ENCODE data around the gene C1orf105. TPM values are rescaled to one million over a fixed set of nuclear protein-coding genes. Genes with fewer than 3 reads are reported as not detected.

Gene C1orf105
- total RNA-seq, 2 donors from 2014 or later: not detected

- no peak for DNase-seq
- Histone ChIP-seq H3K9me3 (no peaks in the 10 kb centered on the region), H3K4me3 (no peak overlapping the region), H3K4me1 (no peaks in the 10 kb centered on the region), H3K27me3 (no peaks in the 10 kb centered on the region), H3K27ac (no peak overlapping the region), H3K36me3 (replicated peaks in 1 of 2; ENCODE audit: insufficient read depth in 1 of 2, low read depth in 2 of 2) (no peaks in the 10 kb centered on the region)
- no peak for ATAC-seq
- intact Hi-C loops (cut with DNase I): no loop called here
- TF ChIP-seq POLR2A (IDR thresholded peaks at IDR 0.05): no peak
- TF ChIP-seq, protein P1, sequence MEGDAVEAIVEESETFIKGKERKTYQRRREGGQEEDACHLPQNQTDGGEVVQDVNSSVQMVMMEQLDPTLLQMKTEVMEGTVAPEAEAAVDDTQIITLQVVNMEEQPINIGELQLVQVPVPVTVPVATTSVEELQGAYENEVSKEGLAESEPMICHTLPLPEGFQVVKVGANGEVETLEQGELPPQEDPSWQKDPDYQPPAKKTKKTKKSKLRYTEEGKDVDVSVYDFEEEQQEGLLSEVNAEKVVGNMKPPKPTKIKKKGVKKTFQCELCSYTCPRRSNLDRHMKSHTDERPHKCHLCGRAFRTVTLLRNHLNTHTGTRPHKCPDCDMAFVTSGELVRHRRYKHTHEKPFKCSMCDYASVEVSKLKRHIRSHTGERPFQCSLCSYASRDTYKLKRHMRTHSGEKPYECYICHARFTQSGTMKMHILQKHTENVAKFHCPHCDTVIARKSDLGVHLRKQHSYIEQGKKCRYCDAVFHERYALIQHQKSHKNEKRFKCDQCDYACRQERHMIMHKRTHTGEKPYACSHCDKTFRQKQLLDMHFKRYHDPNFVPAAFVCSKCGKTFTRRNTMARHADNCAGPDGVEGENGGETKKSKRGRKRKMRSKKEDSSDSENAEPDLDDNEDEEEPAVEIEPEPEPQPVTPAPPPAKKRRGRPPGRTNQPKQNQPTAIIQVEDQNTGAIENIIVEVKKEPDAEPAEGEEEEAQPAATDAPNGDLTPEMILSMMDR (IDR thresholded peaks at IDR 0.05): no peak
These were observed 63.0 kb downstream of the C1orf105 start for GRCh38 chr1:172483448-172483847.

DNA sequence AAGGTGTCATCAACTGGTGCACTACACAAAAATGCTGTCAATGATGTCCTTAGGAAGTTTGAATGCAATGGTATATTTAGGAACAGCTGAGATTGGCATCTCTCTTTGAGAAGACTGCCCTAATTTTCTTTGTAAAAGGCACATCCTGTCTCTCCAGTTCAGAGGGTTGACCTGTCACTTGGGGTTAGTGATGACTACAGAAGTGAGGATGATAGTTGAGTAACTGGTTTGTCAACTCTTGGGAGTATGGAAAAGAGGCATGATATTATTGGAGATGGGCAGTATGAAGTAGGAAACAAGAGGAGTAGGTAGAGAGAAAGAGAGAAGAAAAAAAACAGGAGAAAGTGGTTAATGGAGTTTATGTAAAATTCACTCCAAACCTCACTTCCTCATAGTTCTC is 63.8 kb downstream of the C1orf105 start:
- intact Hi-C loops (cut with DNase I): no loop called here
- Histone ChIP-seq H3K36me3 (replicated peaks in 1 of 2; ENCODE audit: insufficient read depth in 1 of 2, low read depth in 2 of 2) (no peaks in the 10 kb centered on the region), H3K4me3 (no peak overlapping the region), H3K9me3 (no peaks in the 10 kb centered on the region), H3K27ac (no peak overlapping the region), H3K4me1 (no peaks in the 10 kb centered on the region), H3K27me3 (no peaks in the 10 kb centered on the region)
- ATAC-seq (no peak), DNase-seq (no peak)
- TF ChIP-seq, protein P1 (IDR thresholded peaks at IDR 0.05): no peak
- TF ChIP-seq POLR2A (IDR thresholded peaks at IDR 0.05): no peak

DNA sequence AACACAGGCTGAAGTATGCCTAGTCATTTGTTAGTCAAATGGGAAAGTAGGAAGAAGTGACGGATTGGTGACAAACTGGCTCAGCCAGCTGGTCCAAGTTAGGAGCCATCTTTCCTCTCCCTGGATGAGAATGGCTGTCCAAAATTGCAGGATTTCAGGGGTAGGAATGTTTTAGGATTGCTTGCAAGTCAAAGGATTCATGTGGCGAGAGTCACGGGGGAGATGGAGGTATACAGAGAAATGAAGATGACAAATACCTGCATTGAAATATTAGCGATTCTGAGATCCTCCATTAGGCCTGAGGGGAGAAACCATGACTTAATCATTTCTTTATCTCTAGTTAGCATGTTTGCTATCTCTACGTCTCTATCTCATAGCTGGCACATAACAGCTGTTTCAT is 65.1 kb downstream of the C1orf105 start:
- DNase-seq (no peak), ATAC-seq (no peak)
- TF ChIP-seq, protein P1 (IDR thresholded peaks at IDR 0.05): no peak
- no peak for TF ChIP-seq POLR2A (IDR thresholded peaks at IDR 0.05)
- Histone ChIP-seq H3K27me3 (no peaks in the 10 kb centered on the region), H3K27ac (no peak overlapping the region), H3K36me3 (replicated peaks in 1 of 2; ENCODE audit: insufficient read depth in 1 of 2, low read depth in 2 of 2) (no peaks in the 10 kb centered on the region), H3K4me3 (no peak overlapping the region), H3K9me3 (no peaks in the 10 kb centered on the region), H3K4me1 (no peaks in the 10 kb centered on the region)
- WGBS, 2 donors: 60 to 71% methylated on average over 5 of the region's 5 CpGs
- intact Hi-C loops (cut with DNase I): no loop called here

DNA sequence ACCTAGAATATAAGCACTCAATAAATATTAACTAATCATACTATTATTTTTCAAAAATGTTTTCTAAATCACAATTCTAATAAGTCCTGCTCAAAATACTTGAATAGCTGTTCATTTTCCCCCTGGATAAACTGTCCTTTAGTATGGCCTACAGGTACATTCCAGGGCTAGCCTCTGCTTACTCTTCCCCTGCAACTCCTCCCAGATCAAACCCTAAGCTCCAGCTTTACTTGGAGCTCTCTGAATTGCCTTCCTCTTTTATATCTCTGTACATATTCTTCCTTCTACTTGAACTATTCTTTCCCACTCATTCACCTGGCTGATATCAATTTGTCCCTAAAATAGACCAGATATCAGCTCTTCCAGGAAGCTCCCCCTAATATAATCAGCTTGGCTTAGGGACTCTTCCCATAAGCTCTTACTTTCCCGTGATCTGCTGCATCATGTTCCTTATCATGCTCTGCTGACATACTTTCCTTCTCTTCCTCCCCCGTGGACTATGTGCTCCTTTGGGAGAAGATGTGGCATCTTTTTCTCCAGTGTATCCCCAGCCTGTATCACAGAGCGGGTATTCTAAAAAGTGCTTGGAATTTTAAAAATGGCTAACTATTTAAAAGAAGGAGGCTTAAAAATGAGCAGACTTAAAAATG is 66.4 kb downstream of the C1orf105 start:
- no peak for DNase-seq
- intact Hi-C loops (cut with DNase I): no loop called here
- no peak for TF ChIP-seq POLR2A (IDR thresholded peaks at IDR 0.05)
- TF ChIP-seq, protein P1 (IDR thresholded peaks at IDR 0.05): no peak

GRCh38 chr1:172487550-172487949 is 67.1 kb downstream of the C1orf105 start:
- TF ChIP-seq, protein P1 (IDR thresholded peaks at IDR 0.05): no peak
- TF ChIP-seq POLR2A (IDR thresholded peaks at IDR 0.05): no peak
- H3K27me3 ChIP-seq: no peaks in the 10 kb centered on the region
- WGBS, 2 donors: 73 to 96% methylated on average over 4 of the region's 4 CpGs
- H3K36me3 ChIP-seq (replicated peaks in 1 of 2; ENCODE audit: insufficient read depth in 1 of 2, low read depth in 2 of 2): no peaks in the 10 kb centered on the region
- no peak overlapping the region for H3K4me3 ChIP-seq
- H3K27ac ChIP-seq: no peak overlapping the region
- intact Hi-C loops (cut with DNase I): no loop called here
- DNase-seq (no peak), ATAC-seq (no peak)
- no peaks in the 10 kb centered on the region for H3K9me3 ChIP-seq
- H3K4me1 ChIP-seq: no peaks in the 10 kb centered on the region

More for the DNA sequence above, 66.4 kb downstream of the C1orf105 start:
- Histone ChIP-seq H3K27ac (no peak overlapping the region), H3K27me3 (no peaks in the 10 kb centered on the region), H3K4me3 (no peak overlapping the region), H3K36me3 (replicated peaks in 1 of 2; ENCODE audit: insufficient read depth in 1 of 2, low read depth in 2 of 2) (no peaks in the 10 kb centered on the region), H3K9me3 (no peaks in the 10 kb centered on the region), H3K4me1 (no peaks in the 10 kb centered on the region)
- no peak for ATAC-seq
- WGBS, 2 donors: 60 to 74% methylated on average over 3 of the region's 3 CpGs
